K562 (cell line): ENCODE measurements around the gene PHACTR3.

Experiments used
- TF ChIP-seq, protein P1 (sequence below): fragments of 450-650 bp; IDR thresholded peaks from 2 replicates; pipeline ENCODE4 v1.7.0; 2016; ENCODE audit warnings: borderline replicate concordance
- TF ChIP-seq, protein P2 (sequence below), 2 experiments: fragments of 450-650 bp in 1 of 2; sonication (generic) in 1 of 2; formaldehyde crosslinking; conservative IDR thresholded peaks; 2 replicates each; pipeline versions ENCODE4 v1.4.0 to v1.8.1; 2020 to 2022; ENCODE audit warnings: mild to moderate bottlenecking in 1 of 2, missing genetic modification reagents in 1 of 2

DNA sequence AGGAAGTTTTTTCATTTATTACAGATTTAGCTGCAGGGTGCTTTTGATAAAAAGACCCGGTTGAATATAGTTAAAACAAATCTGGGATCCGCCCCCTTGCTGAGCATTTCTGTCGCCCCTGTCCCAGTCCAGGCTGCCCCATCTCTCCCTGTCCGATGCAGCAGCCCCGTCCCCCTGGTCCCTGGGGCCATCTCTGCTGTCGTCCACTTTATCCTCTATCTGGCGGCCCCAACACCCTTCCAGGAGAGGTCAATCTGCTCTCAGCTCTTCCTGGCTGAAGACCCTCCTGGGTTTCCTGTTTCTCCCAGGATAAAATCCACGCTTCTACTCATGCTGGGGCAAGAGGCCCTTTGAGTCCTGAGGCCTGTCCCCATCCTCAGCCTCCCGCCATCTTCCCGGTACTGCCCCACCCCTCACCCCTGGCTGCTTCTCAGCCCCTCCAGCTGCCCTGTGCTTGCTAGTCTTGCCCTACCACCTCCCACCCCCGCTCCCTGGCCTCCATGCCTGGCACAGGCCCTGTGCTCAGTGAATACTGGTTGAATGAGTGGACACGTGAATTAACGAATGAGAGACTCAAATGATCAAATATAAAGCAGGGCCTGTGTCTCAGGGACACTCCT lies 16.0 kb upstream of the PHACTR3 start:
- TF ChIP-seq, protein P1, sequence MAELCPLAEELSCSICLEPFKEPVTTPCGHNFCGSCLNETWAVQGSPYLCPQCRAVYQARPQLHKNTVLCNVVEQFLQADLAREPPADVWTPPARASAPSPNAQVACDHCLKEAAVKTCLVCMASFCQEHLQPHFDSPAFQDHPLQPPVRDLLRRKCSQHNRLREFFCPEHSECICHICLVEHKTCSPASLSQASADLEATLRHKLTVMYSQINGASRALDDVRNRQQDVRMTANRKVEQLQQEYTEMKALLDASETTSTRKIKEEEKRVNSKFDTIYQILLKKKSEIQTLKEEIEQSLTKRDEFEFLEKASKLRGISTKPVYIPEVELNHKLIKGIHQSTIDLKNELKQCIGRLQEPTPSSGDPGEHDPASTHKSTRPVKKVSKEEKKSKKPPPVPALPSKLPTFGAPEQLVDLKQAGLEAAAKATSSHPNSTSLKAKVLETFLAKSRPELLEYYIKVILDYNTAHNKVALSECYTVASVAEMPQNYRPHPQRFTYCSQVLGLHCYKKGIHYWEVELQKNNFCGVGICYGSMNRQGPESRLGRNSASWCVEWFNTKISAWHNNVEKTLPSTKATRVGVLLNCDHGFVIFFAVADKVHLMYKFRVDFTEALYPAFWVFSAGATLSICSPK: no peak
- TF ChIP-seq, protein P2, sequence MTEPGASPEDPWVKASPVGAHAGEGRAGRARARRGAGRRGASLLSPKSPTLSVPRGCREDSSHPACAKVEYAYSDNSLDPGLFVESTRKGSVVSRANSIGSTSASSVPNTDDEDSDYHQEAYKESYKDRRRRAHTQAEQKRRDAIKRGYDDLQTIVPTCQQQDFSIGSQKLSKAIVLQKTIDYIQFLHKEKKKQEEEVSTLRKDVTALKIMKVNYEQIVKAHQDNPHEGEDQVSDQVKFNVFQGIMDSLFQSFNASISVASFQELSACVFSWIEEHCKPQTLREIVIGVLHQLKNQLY (CRISPR knock-in tag; conservative IDR thresholded peaks at IDR 0.05): no peak
